ENCODE measurements around the gene ROR2. TPM values are rescaled to one million over a fixed set of nuclear protein-coding genes. Genes with fewer than 3 reads are reported as not detected.

The ROR2 gene
- total and polyA plus RNA-seq, 4 donors: 2.7 to 32.3 (median 9.2) TPM

GRCh38 chr9:91726406-91727100, 223.5 kb downstream of the ROR2 start:
- no peak for ATAC-seq (ENCODE audit: insufficient read depth, low FRiP score)
- H3K9ac ChIP-seq (ENCODE audit: insufficient read depth in 1 of 2, low read length in 2 of 2): no peak overlapping the region
- WGBS, 2 donors: 91 to 94% methylated on average over 19 of the region's 19 CpGs
- TF ChIP-seq, protein P1, sequence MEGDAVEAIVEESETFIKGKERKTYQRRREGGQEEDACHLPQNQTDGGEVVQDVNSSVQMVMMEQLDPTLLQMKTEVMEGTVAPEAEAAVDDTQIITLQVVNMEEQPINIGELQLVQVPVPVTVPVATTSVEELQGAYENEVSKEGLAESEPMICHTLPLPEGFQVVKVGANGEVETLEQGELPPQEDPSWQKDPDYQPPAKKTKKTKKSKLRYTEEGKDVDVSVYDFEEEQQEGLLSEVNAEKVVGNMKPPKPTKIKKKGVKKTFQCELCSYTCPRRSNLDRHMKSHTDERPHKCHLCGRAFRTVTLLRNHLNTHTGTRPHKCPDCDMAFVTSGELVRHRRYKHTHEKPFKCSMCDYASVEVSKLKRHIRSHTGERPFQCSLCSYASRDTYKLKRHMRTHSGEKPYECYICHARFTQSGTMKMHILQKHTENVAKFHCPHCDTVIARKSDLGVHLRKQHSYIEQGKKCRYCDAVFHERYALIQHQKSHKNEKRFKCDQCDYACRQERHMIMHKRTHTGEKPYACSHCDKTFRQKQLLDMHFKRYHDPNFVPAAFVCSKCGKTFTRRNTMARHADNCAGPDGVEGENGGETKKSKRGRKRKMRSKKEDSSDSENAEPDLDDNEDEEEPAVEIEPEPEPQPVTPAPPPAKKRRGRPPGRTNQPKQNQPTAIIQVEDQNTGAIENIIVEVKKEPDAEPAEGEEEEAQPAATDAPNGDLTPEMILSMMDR (IDR thresholded peaks at IDR 0.05; ENCODE audit: control extremely low read depth, extremely low read depth): no peak
- H3K4me1 ChIP-seq (ENCODE audit: control insufficient read depth in 5 of 5, insufficient read depth in 5 of 5, low read length in 5 of 5): no peaks in the 10 kb centered on the region
- no peak for DNase-seq
- peaks cover 0 to 30% (median 12%) of the 10 kb centered on the region in 4 donors for H3K36me3 ChIP-seq (ENCODE audit: control insufficient read depth in 4 of 4, insufficient read depth in 4 of 4, low read length in 4 of 4)
- H3K4me3 ChIP-seq: no peak overlapping the region
- H3K27me3 ChIP-seq (ENCODE audit: control insufficient read depth in 3 of 3, insufficient read depth in 3 of 3, low read length in 2 of 3): no peaks in the 10 kb centered on the region
- H3K9me3 ChIP-seq (ENCODE audit: control insufficient read depth in 4 of 4, insufficient read depth in 3 of 4, low read length in 3 of 4): peaks cover 0 to 4% (median 0%) of the 10 kb centered on the region in 4 donors
- H3K27ac ChIP-seq (ENCODE audit: low read depth in 1 of 2, low read length in 1 of 2): no peak overlapping the region

GRCh38 chr9:91725651-91726050, 224.4 kb downstream of the ROR2 start:
- ATAC-seq (ENCODE audit: insufficient read depth, low FRiP score): no peak
- H3K4me1 ChIP-seq (ENCODE audit: control insufficient read depth in 5 of 5, insufficient read depth in 5 of 5, low read length in 5 of 5): no peaks in the 10 kb centered on the region
- TF ChIP-seq, protein P1 (IDR thresholded peaks at IDR 0.05; ENCODE audit: control extremely low read depth, extremely low read depth): no peak
- no peaks in the 10 kb centered on the region for H3K27me3 ChIP-seq (ENCODE audit: control insufficient read depth in 3 of 3, insufficient read depth in 3 of 3, low read length in 2 of 3)
- H3K9me3 ChIP-seq (ENCODE audit: control insufficient read depth in 4 of 4, insufficient read depth in 3 of 4, low read length in 3 of 4): peaks cover 0 to 4% (median 0%) of the 10 kb centered on the region in 4 donors
- no peak overlapping the region for H3K9ac ChIP-seq (ENCODE audit: insufficient read depth in 1 of 2, low read length in 2 of 2)
- H3K4me3 ChIP-seq: no peak overlapping the region
- WGBS, 2 donors: 87 to 91% methylated on average over 7 of the region's 7 CpGs
- H3K36me3 ChIP-seq (ENCODE audit: control insufficient read depth in 4 of 4, insufficient read depth in 4 of 4, low read length in 4 of 4): peaks cover 0 to 30% (median 11%) of the 10 kb centered on the region in 4 donors
- H3K27ac ChIP-seq (ENCODE audit: low read depth in 1 of 2, low read length in 1 of 2): no peak overlapping the region
- DNase-seq: no peak

GRCh38 chr9:91724609-91725505, 225.2 kb downstream of the ROR2 start:
- ATAC-seq (ENCODE audit: insufficient read depth, low FRiP score): no peak
- no peak for DNase-seq
- no peaks in the 10 kb centered on the region for H3K27me3 ChIP-seq (ENCODE audit: control insufficient read depth in 3 of 3, insufficient read depth in 3 of 3, low read length in 2 of 3)
- H3K36me3 ChIP-seq (ENCODE audit: control insufficient read depth in 4 of 4, insufficient read depth in 4 of 4, low read length in 4 of 4): peaks cover 0 to 23% (median 11%) of the 10 kb centered on the region in 4 donors
- WGBS, 2 donors: 94 to 95% methylated on average over 43 of the region's 43 CpGs
- H3K4me1 ChIP-seq (ENCODE audit: control insufficient read depth in 5 of 5, insufficient read depth in 5 of 5, low read length in 5 of 5): no peaks in the 10 kb centered on the region
- H3K9ac ChIP-seq (ENCODE audit: insufficient read depth in 1 of 2, low read length in 2 of 2): no peak overlapping the region
- peaks cover 0 to 4% (median 0%) of the 10 kb centered on the region in 4 donors for H3K9me3 ChIP-seq (ENCODE audit: control insufficient read depth in 4 of 4, insufficient read depth in 3 of 4, low read length in 3 of 4)
- TF ChIP-seq, protein P1 (IDR thresholded peaks at IDR 0.05; ENCODE audit: control extremely low read depth, extremely low read depth): no peak
- no peak overlapping the region for H3K4me3 ChIP-seq
- H3K27ac ChIP-seq (ENCODE audit: low read depth in 1 of 2, low read length in 1 of 2): no peak overlapping the region

Measured in lung (tissue), 12 donors.